SK-N-SH (cell line): ENCODE data around the gene COL15A1. TPM values are rescaled to one million over a fixed set of nuclear protein-coding genes. Genes with fewer than 3 reads are reported as not detected.

Source experiments
- CTCF ChIA-PET: fragments of 300-600, 350-600 bp; formaldehyde crosslinking; extraction: SDS; loops from one replicate; lab custom pipeline; 2021; lab: Yijun Ruan, JAX
- POLR2A ChIA-PET: fragments of 350-600 bp; sonication (Branson Sonifier 250); formaldehyde crosslinking; extraction: SDS; loops from one replicate; lab custom pipeline; 2020; ENCODE audit warnings: antibody characterized with exemption, inconsistent platforms; lab: Yijun Ruan, JAX
- DNase-seq: peaks from one replicate; pipeline ENCODE4 v3.0.0; 2012
- H2AFZ ChIP-seq: fragments of 200-600 bp; sonication (generic); 2 replicates; pipeline ENCODE4 v1.8.1; 2016; ENCODE audit warnings: antibody characterized with exemption, mild to moderate bottlenecking, low read depth
- H3F3A ChIP-seq: fragments of 200-600 bp; sonication (generic); replicated peaks from 2 replicates; pipeline ENCODE3; 2016; ENCODE audit warnings: antibody characterized with exemption, mild to moderate bottlenecking; ENCODE audit not compliant: insufficient read depth
- H3K27ac ChIP-seq, 2 experiments: fragments of 200-500 bp in 1 of 2; fragments of 200-600 bp in 1 of 2; sonication (Bioruptor generic) in 1 of 2; sonication (generic), shearing (Covaris generic) in 1 of 2; 2 replicates each; pipeline versions ENCODE4 v1.5.1 to v1.6.1; 2014 to 2016; ENCODE audit warnings: low read depth in 2 of 2, inconsistent platforms in 1 of 2, low read length in 1 of 2, mild to moderate bottlenecking in 1 of 2, mixed read lengths in 1 of 2
- H3K27me3 ChIP-seq: fragments of 200-600 bp; sonication (generic), shearing (Covaris generic); 2 replicates; pipeline ENCODE4 v1.6.1; 2016; ENCODE audit warnings: mixed run types; ENCODE audit not compliant: insufficient read depth
- H3K36me3 ChIP-seq, 2 experiments: fragments of 200-500 bp in 1 of 2; fragments of 200-600 bp in 1 of 2; sonication (Bioruptor generic) in 1 of 2; sonication (generic) in 1 of 2; replicated peaks in 1 of 2; 2 replicates each; pipeline versions ENCODE3 to v1.5.1; 2014 to 2016; ENCODE audit warnings: low read length in 1 of 2, mild to moderate bottlenecking in 1 of 2; ENCODE audit not compliant: insufficient read depth in 2 of 2, control insufficient read depth in 1 of 2
- H3K4me1 ChIP-seq, 2 experiments: fragments of 200-500 bp in 1 of 2; fragments of 200-600 bp in 1 of 2; sonication (Bioruptor generic) in 1 of 2; sonication (generic), shearing (Covaris generic) in 1 of 2; 2 replicates each; pipeline versions ENCODE4 v1.5.1 to v1.6.1; 2014 to 2016; ENCODE audit warnings: low read depth in 1 of 2, low read length in 1 of 2, mixed run types in 1 of 2; ENCODE audit not compliant: insufficient read depth in 2 of 2, control insufficient read depth in 1 of 2
- H3K4me2 ChIP-seq: fragments of 200-600 bp; sonication (generic), shearing (Covaris generic); 2 replicates; pipeline ENCODE4 v1.6.1; 2017; ENCODE audit warnings: mixed run types
- H3K4me3 ChIP-seq, 2 experiments: fragments of 200-500 bp in 1 of 2; fragments of 200-600 bp in 1 of 2; sonication (Bioruptor generic) in 1 of 2; sonication (generic), shearing (Covaris generic) in 1 of 2; 2 replicates each; pipeline versions ENCODE4 v1.5.1 to v1.8.1; 2014 to 2016; ENCODE audit warnings: low read depth in 2 of 2, inconsistent platforms in 1 of 2, low read length in 1 of 2, mild to moderate bottlenecking in 1 of 2, mixed read lengths in 1 of 2, moderate library complexity in 1 of 2
- H3K79me2 ChIP-seq: fragments of 200-600 bp; sonication (generic); 2 replicates; pipeline ENCODE4 v1.8.1; 2017; ENCODE audit warnings: mild to moderate bottlenecking; ENCODE audit not compliant: insufficient read depth
- H3K9ac ChIP-seq: fragments of 200-600 bp; sonication (generic); 2 replicates; pipeline ENCODE4 v1.6.1; 2017; ENCODE audit warnings: mixed run types
- H3K9me2 ChIP-seq: fragments of 200-600 bp; sonication (generic); 2 replicates; pipeline ENCODE4 v1.6.1; 2017; ENCODE audit warnings: mixed run types
- H3K9me3 ChIP-seq: fragments of 200-600 bp; sonication (generic); 2 replicates; pipeline ENCODE4 v1.6.1; 2017; ENCODE audit warnings: mixed run types, mild to moderate bottlenecking, moderate library complexity
- H4K20me1 ChIP-seq: fragments of 200-600 bp; sonication (generic); 2 replicates; pipeline ENCODE4 v1.6.1; 2017; ENCODE audit warnings: mild to moderate bottlenecking, mixed run types; ENCODE audit not compliant: insufficient read depth
- CHD2 ChIP-seq: fragments of 150-350 bp; IDR thresholded peaks from 2 replicates; pipeline ENCODE4 v1.6.1; 2018; ENCODE audit warnings: low read length; ENCODE audit not compliant: partially characterized antibody
- FOSL2 ChIP-seq: IDR thresholded peaks from 2 replicates; pipeline ENCODE4 v1.4.0; 2012; ENCODE audit warnings: low read depth, mild to moderate bottlenecking, moderate library complexity, borderline replicate concordance
- FOXJ3 ChIP-seq: sonication (generic); formaldehyde crosslinking; IDR thresholded peaks from 2 replicates; pipeline ENCODE4 v1.5.1; 2020; ENCODE audit warnings: mild to moderate bottlenecking, missing genetic modification reagents
- FOXM1 ChIP-seq: IDR thresholded peaks from 2 replicates; pipeline ENCODE4 v1.4.0; 2012; ENCODE audit warnings: low read depth, mild to moderate bottlenecking
- GABPA ChIP-seq: IDR thresholded peaks from 2 replicates; pipeline ENCODE4 v1.4.0; 2012; ENCODE audit warnings: low read depth, mild to moderate bottlenecking
- GATA2 ChIP-seq: sonication (generic); formaldehyde crosslinking; IDR thresholded peaks from 2 replicates; pipeline ENCODE4 v1.5.0; 2020; ENCODE audit warnings: mild to moderate bottlenecking, missing genetic modification reagents
- MEF2A ChIP-seq: IDR thresholded peaks from 2 replicates; pipeline ENCODE4 v1.4.0; 2012; ENCODE audit warnings: low read depth, borderline replicate concordance
- NFIC ChIP-seq: IDR thresholded peaks from 2 replicates; pipeline ENCODE4 v1.4.0; 2012; ENCODE audit warnings: borderline replicate concordance
- NRF1 ChIP-seq: IDR thresholded peaks from 2 replicates; pipeline ENCODE4 v1.6.1; 2012; ENCODE audit warnings: low read depth, mild to moderate bottlenecking, low read length
- RXRA ChIP-seq: IDR thresholded peaks from 2 replicates; pipeline ENCODE4 v1.4.0; 2012; ENCODE audit warnings: low read depth, mild to moderate bottlenecking, borderline replicate concordance
- SMC3 ChIP-seq: IDR thresholded peaks from 2 replicates; pipeline ENCODE4 v1.6.1; 2012; ENCODE audit warnings: low read depth, low read length, improper control_type of control experiment
- TCF12 ChIP-seq: IDR thresholded peaks from 2 replicates; pipeline ENCODE4 v1.4.0; 2012
- YY1 ChIP-seq: IDR thresholded peaks from 2 replicates; pipeline ENCODE4 v1.4.0; 2012; ENCODE audit warnings: low read depth, mild to moderate bottlenecking
- WGBS: methylation state at CpG from one replicate; pipeline ENCODE4 v1.1.6; 2017; ENCODE audit warnings: low lambda C conversion rate; 5-methylcytosine and 5-hydroxymethylcytosine counted together
- polyA plus RNA-seq, 3 experiments: library from polyadenylated mRNA; depleted of rRNA; stranded (reverse); fragments of >200 nt; gene quantifications; 2 replicates each; pipeline ENCODE4 v1.2.3, GENCODE V29; 2012
- TF ChIP-seq, protein P1 (sequence below): IDR thresholded peaks from 2 replicates; pipeline ENCODE4; 2012
- TF ChIP-seq, protein P2 (sequence below): fragments of 150-350 bp; IDR thresholded peaks from 2 replicates; pipeline ENCODE4 v1.6.1; 2017; ENCODE audit warnings: antibody characterized with exemption, low read length, low read depth, borderline replicate concordance
- TF ChIP-seq, protein P3 (sequence below): fragments of 200-600 bp; sonication (generic); IDR thresholded peaks from 2 replicates; pipeline ENCODE4 v1.6.1; 2017; ENCODE audit warnings: antibody characterized with exemption, mild to moderate bottlenecking, moderate library complexity
- TF ChIP-seq, protein P4 (sequence below): IDR thresholded peaks from 2 replicates; pipeline ENCODE4 v1.4.0; 2012; ENCODE audit warnings: low read depth, borderline replicate concordance

The COL15A1 gene
- polyA plus RNA-seq, 1 of the 3 experiments (the other 2 are of a cell fraction), result 0.84 TPM

DNA sequence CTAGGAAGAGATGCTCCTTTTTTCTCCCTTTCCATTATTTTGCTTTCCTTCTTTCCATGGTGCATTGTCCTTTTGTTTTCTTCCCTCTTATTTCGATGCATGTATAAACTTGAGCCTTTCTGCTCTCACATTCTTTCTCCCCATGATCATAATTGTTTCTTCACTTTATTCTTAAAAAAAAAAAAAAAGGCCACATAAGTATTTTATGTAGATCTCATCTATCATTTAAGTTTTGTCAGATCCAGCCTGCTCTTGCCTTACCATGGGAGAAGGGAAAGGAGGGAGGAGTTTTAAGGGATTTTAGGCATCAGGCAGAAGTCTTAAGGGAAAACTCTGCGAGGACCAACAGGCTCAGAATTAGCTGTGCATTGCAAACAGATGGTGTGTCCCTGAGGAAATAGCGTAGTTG, 172.3 kb downstream of the COL15A1 start:
- H4K20me1 ChIP-seq, result peaks cover 72% of the 10 kb centered on the region
- POLR2A ChIA-PET, result no interaction called here
- WGBS, result 70% methylated on average over 3 of the region's 3 CpGs
- H3K9me3 ChIP-seq, result no peaks in the 10 kb centered on the region
- peaks cover 0 to 2% of the 10 kb centered on the region in 2 experiments; a peak in 2 of 4 replicates for H3K4me1 ChIP-seq
- peaks cover 10% of the 10 kb centered on the region for H3F3A ChIP-seq
- DNase-seq, result no peak
- peaks cover 97% of the 10 kb centered on the region for H3K79me2 ChIP-seq
- H2AFZ ChIP-seq, result no peak overlapping the region
- H3K9ac ChIP-seq, result no peak overlapping the region
- no peak for TF ChIP-seq FOXM1
- TF ChIP-seq, all 33 proteins: peak for 0
- Histone ChIP-seq H3K9me2 (no peaks in the 10 kb centered on the region), H3K36me3 (no peaks in the 10 kb centered on the region), H3K27me3 (no peaks in the 10 kb centered on the region), H3K27ac (no peak overlapping the region), H3K4me2 (no peak overlapping the region), H3K4me3 (no peak overlapping the region)
- CTCF ChIA-PET, result interaction anchor here (0.8 to 1.9 kb wide), 2 partner anchors 23 to 25 kb away, joined by 3 to 6 read pairs; no protein-coding TSS in a partner anchor

DNA sequence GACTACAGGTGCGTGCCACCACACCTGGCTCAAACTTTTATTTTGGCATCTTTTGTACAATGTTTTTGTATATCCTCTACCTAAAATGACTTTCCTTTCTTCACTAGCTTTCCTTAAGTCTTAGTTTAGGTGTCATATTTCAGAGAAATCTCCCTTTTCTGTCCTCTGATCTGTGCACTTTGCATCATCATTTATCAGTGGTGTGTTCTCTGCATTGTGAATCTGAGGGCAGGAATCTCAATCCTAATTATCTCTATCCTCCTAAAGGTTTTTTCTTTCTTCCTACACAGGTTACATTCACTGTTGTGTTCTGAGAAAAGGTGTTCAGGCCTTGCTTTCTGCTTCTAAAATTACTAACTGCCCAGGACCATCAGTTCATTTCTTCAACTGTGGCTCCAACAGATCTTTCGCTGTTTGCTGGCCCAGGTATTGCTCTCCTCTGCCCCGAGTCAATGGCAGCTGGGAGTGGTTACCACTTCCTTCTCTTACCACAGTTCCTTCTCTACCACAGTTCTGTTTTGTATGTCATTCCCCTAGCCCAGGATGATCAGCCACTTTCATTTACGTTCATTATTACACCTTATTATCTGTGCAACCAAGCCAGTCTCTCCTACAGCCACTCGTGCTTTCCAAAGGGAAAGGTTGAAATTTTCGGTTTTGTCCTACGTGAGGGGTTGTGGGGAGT, 175.2 kb downstream of the COL15A1 start:
- Histone ChIP-seq H3K9me2 (no peaks in the 10 kb centered on the region), H3K27me3 (no peaks in the 10 kb centered on the region), H3F3A (peaks cover 4% of the 10 kb centered on the region), H3K79me2 (peaks cover 97% of the 10 kb centered on the region), H3K36me3 (no peaks in the 10 kb centered on the region), H3K4me2 (no peak overlapping the region), H4K20me1 (peaks cover 50% of the 10 kb centered on the region), H3K9ac (no peak overlapping the region), H2AFZ (no peak overlapping the region), H3K4me1 (peaks cover 0 to 2% of the 10 kb centered on the region in 2 experiments; a peak in 2 of 4 replicates), H3K9me3 (no peaks in the 10 kb centered on the region), H3K27ac (no peak overlapping the region), H3K4me3 (no peak overlapping the region)
- ChIA-PET CTCF (no interaction called here), POLR2A (no interaction called here)
- no peak for DNase-seq
- WGBS, result 97% methylated on average over 7 of the region's 7 CpGs
- TF ChIP-seq NRF1 (no peak), GABPA (no peak), NFIC (no peak), FOXJ3 (CRISPR knock-in tag) (no peak), TCF12 (no peak), SMC3 (no peak), MEF2A (no peak), FOSL2 (no peak), GATA2 (CRISPR knock-in tag) (no peak), CHD2 (no peak), YY1 (no peak), RXRA (no peak), FOXM1 (no peak)
- TF ChIP-seq, protein P1, sequence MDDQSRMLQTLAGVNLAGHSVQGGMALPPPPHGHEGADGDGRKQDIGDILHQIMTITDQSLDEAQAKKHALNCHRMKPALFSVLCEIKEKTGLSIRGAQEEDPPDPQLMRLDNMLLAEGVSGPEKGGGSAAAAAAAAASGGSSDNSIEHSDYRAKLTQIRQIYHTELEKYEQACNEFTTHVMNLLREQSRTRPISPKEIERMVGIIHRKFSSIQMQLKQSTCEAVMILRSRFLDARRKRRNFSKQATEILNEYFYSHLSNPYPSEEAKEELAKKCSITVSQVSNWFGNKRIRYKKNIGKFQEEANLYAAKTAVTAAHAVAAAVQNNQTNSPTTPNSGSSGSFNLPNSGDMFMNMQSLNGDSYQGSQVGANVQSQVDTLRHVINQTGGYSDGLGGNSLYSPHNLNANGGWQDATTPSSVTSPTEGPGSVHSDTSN, result no peak
- TF ChIP-seq, protein P2, sequence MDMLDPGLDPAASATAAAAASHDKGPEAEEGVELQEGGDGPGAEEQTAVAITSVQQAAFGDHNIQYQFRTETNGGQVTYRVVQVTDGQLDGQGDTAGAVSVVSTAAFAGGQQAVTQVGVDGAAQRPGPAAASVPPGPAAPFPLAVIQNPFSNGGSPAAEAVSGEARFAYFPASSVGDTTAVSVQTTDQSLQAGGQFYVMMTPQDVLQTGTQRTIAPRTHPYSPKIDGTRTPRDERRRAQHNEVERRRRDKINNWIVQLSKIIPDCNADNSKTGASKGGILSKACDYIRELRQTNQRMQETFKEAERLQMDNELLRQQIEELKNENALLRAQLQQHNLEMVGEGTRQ, result no peak
- TF ChIP-seq, protein P3, sequence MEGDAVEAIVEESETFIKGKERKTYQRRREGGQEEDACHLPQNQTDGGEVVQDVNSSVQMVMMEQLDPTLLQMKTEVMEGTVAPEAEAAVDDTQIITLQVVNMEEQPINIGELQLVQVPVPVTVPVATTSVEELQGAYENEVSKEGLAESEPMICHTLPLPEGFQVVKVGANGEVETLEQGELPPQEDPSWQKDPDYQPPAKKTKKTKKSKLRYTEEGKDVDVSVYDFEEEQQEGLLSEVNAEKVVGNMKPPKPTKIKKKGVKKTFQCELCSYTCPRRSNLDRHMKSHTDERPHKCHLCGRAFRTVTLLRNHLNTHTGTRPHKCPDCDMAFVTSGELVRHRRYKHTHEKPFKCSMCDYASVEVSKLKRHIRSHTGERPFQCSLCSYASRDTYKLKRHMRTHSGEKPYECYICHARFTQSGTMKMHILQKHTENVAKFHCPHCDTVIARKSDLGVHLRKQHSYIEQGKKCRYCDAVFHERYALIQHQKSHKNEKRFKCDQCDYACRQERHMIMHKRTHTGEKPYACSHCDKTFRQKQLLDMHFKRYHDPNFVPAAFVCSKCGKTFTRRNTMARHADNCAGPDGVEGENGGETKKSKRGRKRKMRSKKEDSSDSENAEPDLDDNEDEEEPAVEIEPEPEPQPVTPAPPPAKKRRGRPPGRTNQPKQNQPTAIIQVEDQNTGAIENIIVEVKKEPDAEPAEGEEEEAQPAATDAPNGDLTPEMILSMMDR, result no peak
- TF ChIP-seq, protein P4, sequence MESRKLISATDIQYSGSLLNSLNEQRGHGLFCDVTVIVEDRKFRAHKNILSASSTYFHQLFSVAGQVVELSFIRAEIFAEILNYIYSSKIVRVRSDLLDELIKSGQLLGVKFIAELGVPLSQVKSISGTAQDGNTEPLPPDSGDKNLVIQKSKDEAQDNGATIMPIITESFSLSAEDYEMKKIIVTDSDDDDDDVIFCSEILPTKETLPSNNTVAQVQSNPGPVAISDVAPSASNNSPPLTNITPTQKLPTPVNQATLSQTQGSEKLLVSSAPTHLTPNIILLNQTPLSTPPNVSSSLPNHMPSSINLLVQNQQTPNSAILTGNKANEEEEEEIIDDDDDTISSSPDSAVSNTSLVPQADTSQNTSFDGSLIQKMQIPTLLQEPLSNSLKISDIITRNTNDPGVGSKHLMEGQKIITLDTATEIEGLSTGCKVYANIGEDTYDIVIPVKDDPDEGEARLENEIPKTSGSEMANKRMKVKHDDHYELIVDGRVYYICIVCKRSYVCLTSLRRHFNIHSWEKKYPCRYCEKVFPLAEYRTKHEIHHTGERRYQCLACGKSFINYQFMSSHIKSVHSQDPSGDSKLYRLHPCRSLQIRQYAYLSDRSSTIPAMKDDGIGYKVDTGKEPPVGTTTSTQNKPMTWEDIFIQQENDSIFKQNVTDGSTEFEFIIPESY, result no peak
